Measurements from ENCODE around the gene SYK.

GRCh38 chr9:90832261-90832660 is 30.6 kb downstream of the SYK start:
- TF ChIP-seq FOXM1 (IDR thresholded peaks at IDR 0.05; ENCODE audit: borderline replicate concordance) (no peak), L3MBTL2 (conservative IDR thresholded peaks at IDR 0.05) (no peak), CTBP1 (IDR thresholded peaks at IDR 0.05; ENCODE audit: borderline replicate concordance) (no peak), TARDBP (IDR thresholded peaks at IDR 0.05) (no peak), LEF1 (IDR thresholded peaks at IDR 0.05; ENCODE audit: borderline replicate concordance) (no peak)

Measured in HEK293T (cell line).